Activated CD4-positive, CD25-positive, alpha-beta regulatory T cell treated with anti-CD3 and anti-CD28 coated beads, Interleukin-2, amount 50 U/mL, for 24 hours (primary cell): ENCODE measurements around the gene RFXAP.

ENCODE experiments used
- ATAC-seq, 2 donors: fragments of 150-1000 bp; cut with Tn5 transposase; one replicate each; pipeline ENCODE4 v1.10.0; 2021; ENCODE audit warnings: mild to moderate bottlenecking in 1 of 2, moderate library complexity in 1 of 2

The RFXAP gene

DNA sequence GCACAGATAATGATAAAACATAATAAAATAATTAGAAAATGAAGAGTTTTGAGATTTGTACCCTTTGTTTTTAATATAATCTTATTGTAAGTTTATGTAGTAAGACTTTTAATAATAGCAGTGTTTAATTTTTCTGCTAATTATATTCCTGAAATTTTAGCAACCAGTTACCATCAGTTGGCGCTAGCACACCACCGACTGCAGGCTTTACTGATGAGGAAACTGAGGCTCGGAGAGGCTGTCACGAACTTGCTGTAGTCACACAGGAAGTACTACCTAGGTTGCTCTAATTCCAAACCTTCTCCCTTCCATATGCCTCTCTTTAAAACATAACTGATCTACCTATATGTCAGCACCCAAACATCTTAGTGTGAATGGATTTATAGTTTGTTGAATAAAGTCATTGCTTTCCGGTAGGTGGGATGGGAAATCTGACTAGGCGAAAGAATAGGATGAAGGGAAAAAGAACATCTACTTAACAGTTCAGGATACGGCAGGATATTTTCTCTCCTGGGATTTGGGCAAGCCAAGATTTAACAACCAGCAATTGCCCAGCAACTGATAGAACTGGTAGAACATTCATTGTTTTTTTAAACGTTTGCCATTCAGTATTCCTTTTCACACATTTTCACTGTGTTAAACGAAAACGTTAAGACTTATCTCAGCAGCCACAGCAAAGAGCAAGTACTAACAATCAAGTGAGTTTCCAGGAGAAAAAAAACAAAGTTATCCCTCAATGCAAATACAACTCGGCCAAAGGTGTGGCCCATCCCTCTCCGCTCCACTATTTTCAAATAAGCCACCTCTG, 822 bp upstream of the RFXAP start:
- no peak for ATAC-seq

DNA sequence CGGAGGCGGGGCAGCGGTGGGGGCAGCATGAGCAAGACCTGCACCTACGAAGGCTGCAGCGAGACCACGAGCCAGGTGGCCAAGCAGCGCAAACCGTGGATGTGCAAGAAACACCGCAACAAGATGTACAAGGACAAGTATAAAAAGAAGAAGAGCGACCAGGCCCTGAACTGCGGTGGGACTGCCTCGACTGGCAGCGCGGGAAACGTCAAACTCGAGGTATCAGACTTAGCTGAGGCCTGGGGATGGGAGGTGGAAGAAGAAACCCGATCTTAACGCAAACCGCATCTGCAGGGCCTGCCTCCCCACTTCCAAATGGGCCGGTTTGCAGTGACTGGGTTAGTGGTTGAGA, 693 bp downstream of the RFXAP start:
- ATAC-seq = peak; percentile 2 to 8

DNA sequence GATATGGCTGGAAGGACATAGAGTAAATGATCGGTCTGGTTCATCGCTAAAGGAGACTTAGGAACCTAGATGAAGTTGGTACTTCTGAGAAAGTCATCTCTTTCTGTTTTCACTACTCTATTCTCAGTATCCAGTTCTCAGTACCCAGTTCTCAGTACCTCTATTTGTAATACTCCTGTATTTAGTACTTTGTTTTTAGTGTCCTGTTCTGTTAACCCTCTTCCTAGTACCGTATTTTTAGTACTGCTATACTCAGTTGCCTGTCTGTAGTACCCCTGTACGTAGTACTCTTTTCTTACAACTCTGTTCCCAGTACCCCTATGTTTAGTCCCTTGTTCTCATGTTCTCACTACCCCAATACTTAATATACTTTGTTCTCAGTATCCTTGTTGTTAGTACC, 1.2 kb downstream of the RFXAP start:
- peak; percentile 69 to 71 for ATAC-seq

DNA sequence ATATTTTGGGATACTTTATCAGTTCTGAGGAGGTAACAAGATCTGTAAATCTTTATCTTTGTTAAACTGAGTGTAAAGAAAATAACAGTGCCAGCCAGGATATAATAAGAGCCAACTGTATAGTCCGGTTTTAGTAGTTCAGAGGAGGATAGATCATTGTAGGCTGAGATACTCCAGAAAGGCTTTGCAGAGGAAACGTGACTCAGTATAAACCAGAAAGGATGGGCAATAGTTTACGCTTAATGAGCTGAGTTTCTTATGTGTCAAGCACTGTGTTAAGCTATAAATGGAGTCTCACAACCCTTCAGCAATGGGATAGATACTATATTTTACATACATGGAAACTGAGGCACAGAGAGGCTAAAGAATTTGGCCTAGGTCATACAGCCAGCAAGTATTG, 3.8 kb downstream of the RFXAP start:
- no peak for ATAC-seq

DNA sequence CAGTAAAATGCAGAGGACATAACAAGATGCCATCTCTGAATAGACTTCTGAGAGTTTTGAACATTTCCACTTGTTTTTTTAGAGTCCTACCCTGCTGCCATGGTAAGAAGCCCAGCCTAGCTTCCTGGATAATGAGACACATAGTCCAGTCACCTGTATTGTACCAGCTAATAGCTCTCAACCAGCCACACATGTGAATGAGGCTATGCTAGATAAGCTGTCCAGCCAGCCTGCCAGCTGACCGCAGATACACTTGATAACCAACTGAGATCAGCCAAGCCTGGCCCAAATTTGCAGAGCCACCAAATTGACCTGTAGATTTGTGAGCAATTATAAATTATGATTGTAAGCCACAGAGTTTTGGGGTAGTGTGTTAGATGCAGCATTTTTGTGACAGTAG, 10.7 kb downstream of the RFXAP start:
- ATAC-seq = no peak

DNA sequence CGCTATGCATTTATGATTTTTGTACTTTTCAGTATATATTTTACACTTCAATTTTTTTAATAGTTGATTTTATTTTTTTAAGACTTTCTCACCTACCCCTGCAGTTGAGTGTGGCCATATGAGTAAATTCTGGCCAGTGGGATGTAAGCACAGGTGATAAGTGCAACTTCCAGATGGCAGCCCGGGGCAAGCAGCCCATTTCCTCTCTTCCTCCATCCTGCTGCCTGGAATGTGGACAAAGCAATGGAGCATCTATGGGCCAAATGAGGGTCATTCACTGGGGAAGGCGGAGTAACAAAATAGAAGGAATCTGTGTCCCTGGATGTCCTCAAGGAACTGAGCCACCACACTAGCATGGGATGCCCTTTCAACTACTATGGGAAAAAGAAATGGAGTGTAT, 12.3 kb downstream of the RFXAP start:
- no peak for ATAC-seq

DNA sequence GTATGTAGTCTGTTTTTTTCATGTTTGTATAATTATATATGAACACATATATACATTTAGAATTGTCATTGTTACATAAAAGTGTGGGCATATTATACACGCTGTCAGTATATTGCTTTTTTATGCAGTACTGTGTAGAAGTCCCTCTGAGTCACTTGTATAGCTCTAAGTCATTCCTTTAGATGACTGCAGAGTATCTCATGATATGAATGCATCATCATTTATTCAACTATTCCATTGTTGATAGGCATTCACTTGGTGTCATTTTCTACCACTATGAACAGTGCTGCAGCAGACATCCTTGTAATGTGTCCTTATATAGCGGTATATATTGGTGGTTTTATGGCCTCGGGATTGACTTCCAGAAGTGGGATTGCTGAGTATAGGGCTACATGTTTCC, 15.3 kb downstream of the RFXAP start:
- ATAC-seq = peak; percentile 85 to 97

DNA sequence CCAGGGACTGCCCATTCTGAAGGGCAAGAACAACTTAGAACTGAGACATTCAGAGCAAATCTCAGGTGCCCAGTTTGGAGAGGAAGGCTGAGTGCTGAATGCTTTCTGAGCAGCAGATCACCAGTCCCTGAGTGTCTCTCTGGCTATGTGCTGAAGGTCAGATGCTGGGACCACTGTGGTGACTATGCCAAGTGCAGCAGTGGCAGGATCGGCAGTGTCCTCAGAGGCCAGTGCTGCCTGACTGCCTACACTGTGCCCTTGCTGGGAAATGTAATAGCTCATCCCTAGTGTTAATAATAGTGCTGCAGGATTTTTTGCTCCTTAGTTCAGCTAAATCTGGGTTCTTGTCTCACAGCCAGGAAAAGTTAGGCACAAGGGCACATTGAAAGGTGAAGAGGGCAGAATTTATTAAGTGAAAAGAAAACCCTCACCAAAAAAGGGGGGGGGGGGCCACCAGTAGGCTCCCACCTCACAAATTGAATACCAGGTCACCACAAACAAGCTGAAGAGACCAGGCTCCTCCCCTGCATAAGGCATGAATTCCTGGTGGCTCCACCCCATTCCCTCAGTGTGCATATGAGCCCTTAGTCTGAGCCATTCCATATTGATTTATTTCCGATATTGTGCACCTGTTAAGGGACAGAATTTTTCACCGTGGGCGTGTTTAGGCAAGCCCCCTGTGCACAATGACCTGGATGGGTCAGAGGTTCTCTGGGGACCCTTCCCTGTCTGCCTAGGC, 18.5 kb downstream of the RFXAP start:
- ATAC-seq = no peak

DNA sequence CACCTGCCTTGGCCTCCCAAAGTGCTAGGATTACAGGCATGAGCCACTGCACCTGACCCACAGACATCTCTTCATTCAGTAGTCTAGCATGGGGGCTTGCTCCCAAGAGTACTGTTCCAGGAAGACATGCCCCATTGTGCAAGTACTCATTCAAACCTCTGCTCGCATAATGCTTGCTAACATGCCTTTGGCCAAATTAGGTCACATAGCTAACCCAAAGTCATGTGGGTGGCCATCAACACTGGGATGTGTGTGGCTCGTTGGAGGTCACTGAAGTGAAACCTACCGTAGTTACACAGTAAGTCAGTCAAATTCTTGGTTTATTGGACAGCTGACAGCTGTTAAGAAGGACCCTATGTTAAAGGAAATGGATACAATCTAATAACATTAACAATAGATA, 20.3 kb downstream of the RFXAP start:
- no peak for ATAC-seq

DNA sequence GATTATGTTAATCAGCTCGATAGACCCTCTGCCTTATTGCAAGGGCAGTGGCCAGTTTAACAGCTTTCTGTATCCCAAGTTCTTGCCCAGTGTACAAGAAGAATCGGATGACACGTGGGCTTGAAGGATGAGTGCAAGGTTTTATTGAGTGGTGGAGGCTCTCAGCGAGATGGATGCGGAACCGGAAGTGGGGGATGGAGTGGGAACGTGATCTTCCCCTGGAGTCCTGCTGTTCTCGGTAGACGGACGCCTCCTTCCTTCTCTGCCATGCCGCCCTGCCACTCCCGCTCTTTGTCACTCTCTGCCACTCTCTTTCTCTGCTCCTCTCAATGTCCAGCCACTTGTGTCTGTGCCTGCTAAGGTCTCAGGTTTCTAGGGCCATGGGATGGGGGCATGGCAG, 21.0 kb downstream of the RFXAP start:
- ATAC-seq = no peak

DNA sequence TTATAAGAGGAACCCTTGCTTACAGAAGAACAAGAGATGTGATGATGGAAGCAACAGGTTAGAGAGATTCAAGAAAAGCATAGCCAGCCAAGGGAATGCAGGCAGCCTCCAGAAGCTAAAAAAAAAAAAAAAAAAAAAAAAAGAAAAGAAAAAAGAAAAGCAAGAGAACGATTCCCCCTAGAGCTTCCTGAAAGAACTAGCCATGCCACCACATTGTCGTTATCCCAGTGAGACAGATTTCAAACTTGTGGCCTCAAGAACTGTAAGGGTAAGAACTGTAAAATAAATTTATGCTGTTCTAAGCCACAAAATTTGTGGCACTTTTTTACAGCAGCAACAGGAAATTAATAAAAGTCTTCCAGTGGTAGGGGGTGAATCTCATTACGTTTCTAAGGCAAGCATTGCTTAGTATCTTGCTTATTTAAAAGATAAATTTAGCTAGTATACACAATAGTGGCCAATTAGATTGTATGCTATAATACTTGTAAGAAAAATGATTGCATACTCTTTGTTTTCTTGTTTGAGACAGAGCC, 21.8 kb downstream of the RFXAP start:
- ATAC-seq = no peak

DNA sequence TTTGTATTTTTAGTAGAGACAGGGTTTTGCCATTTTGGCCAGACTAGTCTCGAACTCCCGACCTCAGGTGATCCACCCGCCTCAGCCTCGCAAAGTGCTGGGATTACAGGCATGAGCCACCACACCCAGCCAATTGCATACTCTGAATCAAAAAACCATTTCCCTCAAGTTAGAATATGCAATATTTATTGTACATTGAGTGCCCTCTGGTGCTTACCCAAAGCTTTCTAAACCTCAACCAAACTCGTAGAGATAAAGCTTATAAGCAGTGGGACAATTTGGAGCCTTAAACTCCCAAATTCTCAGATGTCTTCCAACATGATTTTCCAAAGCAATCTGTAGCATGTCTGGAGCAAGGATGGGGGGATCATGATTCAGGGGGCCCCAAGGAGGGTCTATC, 22.4 kb downstream of the RFXAP start:
- no peak for ATAC-seq

DNA sequence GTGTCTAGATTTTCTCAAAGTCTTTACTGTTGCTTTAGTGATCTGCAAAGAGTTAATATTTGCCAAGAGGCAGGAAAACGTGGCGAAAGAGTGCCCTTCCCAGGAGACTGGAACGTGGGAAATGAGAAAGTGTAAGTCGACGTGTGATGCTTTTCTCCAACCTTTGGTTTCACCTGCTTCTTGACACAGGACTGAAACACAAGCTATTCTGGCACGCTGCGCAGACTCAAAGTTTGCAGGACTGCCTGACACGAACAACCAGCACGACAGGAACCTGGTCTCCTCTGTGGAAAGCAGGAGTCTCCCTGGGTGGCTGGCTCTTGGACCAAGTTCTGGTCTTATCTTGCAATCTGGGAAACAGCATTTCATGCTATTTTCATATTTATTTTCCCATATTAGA, 28.6 kb downstream of the RFXAP start:
- ATAC-seq = no peak

DNA sequence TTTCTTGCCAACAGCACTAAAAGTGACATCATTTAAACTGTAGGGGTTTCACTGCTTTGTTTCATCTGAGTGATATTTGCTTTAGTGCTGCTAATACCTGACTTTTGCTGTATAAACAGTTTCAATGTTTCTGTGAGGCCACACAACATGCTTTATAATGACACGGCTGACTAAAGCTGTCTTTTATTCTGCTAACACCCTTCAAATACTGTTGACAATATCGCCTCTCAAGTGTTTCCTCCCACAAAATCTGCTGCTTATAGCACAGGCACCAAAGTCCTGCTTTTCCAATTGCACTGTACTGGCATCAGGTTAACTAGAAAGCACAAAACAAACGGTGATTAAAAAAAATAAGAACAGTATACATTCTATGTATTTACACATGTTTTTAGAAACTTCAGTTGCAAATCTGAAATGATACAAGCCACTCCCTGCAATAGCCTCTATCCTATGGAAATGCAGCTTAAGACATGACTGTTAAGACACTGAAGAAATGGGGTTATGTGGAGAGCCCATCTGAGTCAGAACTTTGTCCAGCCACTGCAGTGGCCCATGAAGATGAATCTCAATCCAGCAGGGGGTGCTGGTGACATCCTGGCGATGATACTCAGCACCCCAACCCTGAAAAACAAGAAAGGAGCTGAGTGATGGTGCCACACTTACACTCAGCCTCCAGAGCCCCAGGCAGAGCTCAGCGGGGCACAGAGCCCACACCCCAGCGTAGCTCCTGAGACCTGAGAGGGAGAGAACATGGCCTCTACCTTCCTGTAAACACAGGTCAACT, 29.4 kb downstream of the RFXAP start:
- ATAC-seq = no peak

DNA sequence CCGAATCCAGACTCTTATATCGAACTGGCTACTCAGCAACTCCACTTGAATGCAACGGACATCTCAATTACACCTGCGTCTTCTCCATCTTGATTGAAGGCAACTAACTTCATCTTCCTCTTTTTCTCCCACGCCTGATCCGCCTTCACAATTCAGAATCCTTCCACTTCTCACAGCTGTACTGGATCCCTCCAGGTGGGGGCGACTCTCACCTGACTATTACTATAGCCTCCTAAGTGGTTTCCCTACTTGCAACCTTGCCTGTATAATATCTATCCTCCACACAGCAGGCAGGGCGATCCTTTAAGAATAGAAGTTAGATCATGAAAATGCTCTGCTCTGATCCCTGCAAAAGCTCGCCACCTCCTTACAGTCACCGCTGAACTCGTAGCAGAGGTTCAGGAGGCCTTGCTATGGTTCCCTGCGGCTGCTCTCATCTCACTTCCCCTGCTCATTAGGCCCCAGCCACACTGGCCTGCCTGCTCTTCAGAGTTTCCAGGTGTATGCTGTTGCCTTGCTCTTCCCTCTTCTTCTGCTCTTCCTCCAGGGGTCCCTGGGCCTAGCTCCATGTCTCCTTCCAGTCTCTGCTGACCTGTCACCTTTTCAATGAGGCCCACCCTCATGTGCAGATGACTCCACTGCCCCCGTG, 31.9 kb downstream of the RFXAP start:
- ATAC-seq = no peak

DNA sequence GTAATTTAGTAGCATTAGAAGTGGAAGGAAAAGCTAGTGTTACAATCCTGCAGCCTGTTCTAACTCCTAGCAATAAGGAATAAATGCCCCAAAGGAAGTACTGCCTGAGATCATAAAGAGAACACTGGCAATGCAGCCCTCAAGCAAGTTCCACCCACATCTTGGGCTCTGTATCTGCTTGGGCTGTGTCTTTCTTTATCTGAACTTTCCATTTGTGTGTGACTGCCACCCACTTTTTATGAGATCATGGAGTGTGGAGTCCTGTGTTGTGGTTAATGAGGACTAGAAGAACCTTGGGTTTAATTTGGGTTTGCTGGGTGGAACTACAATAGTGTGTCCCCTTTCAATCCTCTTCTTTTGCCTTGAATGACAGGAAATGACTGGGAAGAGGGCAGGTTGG, 38.2 kb downstream of the RFXAP start:
- ATAC-seq = no peak

DNA sequence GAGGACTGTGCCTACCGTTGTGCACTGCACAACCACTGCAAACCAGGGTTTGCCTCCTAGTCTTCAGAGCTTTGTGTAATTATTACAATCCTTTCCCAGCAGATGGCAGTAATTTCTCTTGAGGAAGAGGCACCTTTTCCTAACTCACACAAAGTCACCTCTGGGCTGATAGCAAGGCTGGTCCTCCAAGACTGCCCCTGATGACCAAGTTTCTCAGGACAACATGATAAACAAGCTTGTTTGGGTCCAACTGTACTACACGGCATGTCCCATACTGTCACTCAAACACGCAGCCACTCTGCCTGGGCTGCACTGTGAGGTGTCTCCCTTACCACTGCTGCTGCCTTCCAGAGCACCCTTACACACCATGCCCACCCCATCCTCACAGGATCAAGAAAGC, 39.3 kb downstream of the RFXAP start:
- ATAC-seq = no peak

DNA sequence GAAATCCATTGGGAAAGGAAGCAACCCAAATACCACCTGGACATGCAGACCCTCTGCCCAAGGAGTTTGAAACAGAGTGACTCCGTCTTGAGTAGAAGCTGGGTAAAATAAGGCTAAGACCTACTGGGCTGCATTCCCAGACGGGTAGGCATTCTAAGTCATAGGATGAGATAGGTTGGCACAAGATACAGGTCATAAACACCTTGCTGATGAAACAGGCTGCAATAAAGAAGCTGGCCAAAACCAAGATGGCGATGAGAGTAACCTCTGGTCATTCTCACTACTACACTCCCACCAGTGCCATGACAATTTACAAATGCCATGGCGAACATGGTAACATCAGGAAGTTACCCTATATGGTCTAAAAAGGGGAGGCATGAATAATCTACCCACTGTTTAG, 40.2 kb downstream of the RFXAP start:
- no peak for ATAC-seq

DNA sequence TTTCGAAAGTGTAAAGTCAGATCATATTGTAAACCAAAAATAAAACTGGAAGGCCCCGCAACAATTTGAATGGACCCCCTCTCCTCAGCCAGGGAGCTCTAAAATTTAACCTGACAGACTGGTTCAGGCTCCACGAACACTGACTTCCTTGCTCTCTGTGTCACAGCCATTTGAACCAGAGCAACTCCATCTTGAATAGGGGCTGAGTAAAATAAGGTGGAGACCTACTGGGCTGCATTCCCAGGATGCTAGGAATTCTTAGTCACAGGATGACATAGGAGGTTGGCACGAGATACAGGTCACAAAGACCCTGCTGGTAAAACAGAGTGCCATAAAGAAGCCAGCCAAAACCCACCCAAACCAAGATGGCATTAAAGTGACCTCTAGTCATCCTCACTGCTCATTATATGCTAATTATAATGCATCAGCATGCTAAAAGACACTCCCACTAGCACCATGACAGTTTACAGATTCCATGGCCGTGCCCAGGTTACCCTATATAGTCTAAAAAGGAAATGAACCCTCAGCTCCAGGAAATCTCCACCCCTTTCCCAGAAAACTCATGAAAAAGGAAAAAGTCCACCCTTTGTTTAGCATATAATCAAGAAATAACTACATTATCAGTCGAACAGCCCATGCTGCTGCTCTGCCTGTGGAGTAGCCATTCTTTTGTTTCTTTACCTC, 43.1 kb downstream of the RFXAP start:
- ATAC-seq = no peak

DNA sequence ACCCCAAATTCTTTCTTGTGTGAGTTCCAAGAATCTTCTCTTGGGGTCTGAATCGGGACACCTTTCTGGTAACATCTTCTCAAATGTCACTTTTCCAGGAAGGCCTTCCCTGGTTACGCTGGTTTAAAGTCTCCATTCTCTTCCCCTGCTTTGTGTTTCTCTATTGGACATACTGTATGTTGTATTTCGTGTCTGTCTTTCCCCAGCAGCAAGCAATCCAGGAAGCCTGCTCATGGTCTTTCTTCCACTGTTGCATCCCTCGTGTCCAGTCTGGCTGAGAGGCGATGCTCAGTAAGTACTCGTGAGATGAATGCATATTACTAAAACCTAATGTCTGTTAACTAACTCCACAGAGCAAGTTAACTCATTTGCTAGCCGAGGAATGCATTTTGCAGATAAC, 43.7 kb downstream of the RFXAP start:
- ATAC-seq = no peak

DNA sequence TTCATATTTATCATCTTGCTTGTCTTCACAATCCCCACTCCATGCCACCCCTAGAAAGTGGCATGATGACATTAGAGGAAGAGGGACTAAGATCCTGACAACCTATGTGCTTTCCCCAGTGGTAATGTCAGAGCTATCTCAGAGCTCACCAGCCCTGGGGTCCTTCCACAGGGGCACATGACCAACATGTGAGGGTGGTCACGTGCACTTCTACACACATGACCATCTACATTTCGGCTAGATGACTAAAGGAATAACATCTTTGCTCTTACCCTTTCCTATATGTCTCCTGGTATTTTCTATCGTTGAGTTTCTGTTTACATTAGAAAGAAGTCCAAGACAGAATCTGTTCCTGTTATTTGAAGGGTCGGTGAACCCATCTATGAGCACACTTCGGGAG, 46.2 kb downstream of the RFXAP start:
- no peak for ATAC-seq

DNA sequence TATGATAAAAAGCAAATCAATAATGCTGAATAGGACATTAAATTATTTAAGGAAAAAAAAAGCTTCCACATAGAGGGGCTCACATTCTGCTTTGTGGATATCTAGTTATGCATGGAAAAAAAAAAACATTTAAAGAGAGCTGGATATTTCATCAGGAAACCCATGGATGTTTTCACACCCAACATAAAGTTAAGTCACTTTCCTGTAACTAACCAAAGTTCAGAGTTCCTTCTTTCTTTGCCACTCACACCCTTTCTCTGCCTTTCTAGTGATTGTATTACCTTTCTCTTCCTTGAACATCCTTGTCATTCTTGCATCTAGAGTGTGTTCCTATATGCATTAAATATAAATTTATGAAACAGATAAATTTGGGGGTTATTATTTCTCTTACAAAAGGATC, 47.2 kb downstream of the RFXAP start:
- no peak for ATAC-seq
